GM18507 (cell line): Measurements from ENCODE around the gene SPANXN4.
A peak's percentile ranks its signal among the peaks of the same experiment; 100 is the strongest.

ENCODE experiments used
- DNase-seq: peaks from one replicate; pipeline ENCODE4 v3.0.0; 2011; ENCODE audit warnings: low read depth; ENCODE audit not compliant: insufficient read length; ENCODE audit errors: extremely low spot score
- FAIRE-seq: peaks from 2 replicates; lab custom pipeline; 2011; peaks lifted over from hg19 to GRCh38; lab: Jason Lieb, UNC

The SPANXN4 gene

GRCh38 chrX:143025628-143026027 is at the start of gene SPANXN4:
SPANXN4 (plus strand) TSS chrX:143025928; CDS start chrX:143026015, 87 bp downstream.
- FAIRE-seq, result no peak
- no peak for DNase-seq

- FAIRE-seq (peak; percentile 87), DNase-seq (no peak)
These were observed 48.4 kb upstream of the SPANXN4 start for GRCh38 chrX:142977128-142977914.

- no peak for FAIRE-seq
These were observed 47.5 kb upstream of the SPANXN4 start for GRCh38 chrX:142978130-142978684.

GRCh38 chrX:142982679-142983078 is 43.0 kb upstream of the SPANXN4 start:
- no peak for FAIRE-seq
- DNase-seq, result no peak

More at GRCh38 chrX:142978130-142978684, 47.5 kb upstream of the SPANXN4 start:
- DNase-seq, result no peak

GRCh38 chrX:142994988-142995387 is 30.7 kb upstream of the SPANXN4 start:
- no peak for FAIRE-seq

GRCh38 chrX:142998447-142999198 is 27.1 kb upstream of the SPANXN4 start:
- FAIRE-seq, result peak; percentile 38
- DNase-seq, result no peak

More at GRCh38 chrX:142994988-142995387, 30.7 kb upstream of the SPANXN4 start:
- no peak for DNase-seq

- DNase-seq (no peak), FAIRE-seq (no peak)
These were observed 26.5 kb upstream of the SPANXN4 start for GRCh38 chrX:142999199-142999701.

- FAIRE-seq (no peak), DNase-seq (no peak)
These were observed 23.5 kb upstream of the SPANXN4 start for GRCh38 chrX:143002206-143002605.

GRCh38 chrX:143017272-143017671 is 8.5 kb upstream of the SPANXN4 start:
- no peak for FAIRE-seq
- no peak for DNase-seq

GRCh38 chrX:143027275-143027674 is 1.5 kb downstream of the SPANXN4 start:
- DNase-seq (no peak), FAIRE-seq (no peak)

- FAIRE-seq (no peak), DNase-seq (no peak)
These were observed 21.8 kb downstream of the SPANXN4 start for GRCh38 chrX:143047511-143047910.

- DNase-seq, result no peak
- no peak for FAIRE-seq
These were observed 32.4 kb downstream of the SPANXN4 start for GRCh38 chrX:143058120-143058519.

- FAIRE-seq (no peak), DNase-seq (no peak)
These were observed 55.5 kb downstream of the SPANXN4 start for GRCh38 chrX:143081231-143081630.

- no peak for DNase-seq
- FAIRE-seq, result no peak
These were observed 56.8 kb downstream of the SPANXN4 start for GRCh38 chrX:143082537-143082936.
